ENCODE results near the gene IPMK. TPM values are rescaled to one million over a fixed set of nuclear protein-coding genes. Genes with fewer than 3 reads are reported as not detected.

Gene IPMK
- total and polyA plus RNA-seq, 9 of the 15 experiments (the other 6 are each of a cell fraction or from before 2014, with no cell fraction given) = 0.98 to 4.4 (median 2.7) TPM

GRCh38 chr10:58266003-58266825, 1.5 kb downstream of the IPMK start (continued):
- TF ChIP-seq TEAD1 (CRISPR knock-in tag; IDR thresholded peaks at IDR 0.05) = no peak
- TF ChIP-seq ZKSCAN8 (CRISPR knock-in tag; IDR thresholded peaks at IDR 0.05) = no peak
- TF ChIP-seq CBX3 (IDR thresholded peaks at IDR 0.05; ENCODE audit: borderline replicate concordance in 1 of 2, low read length in 2 of 2) = no peak
- no peak for TF ChIP-seq ZNF280B (CRISPR knock-in tag; IDR thresholded peaks at IDR 0.05)
- peak; percentile 76 for TF ChIP-seq GABPA (tag; conservative IDR thresholded peaks at IDR 0.05; ENCODE audit: low read depth)
- no peak for TF ChIP-seq TSC22D4 (tag; IDR thresholded peaks at IDR 0.05)
- no peak for TF ChIP-seq POLR2B (IDR thresholded peaks at IDR 0.05; ENCODE audit: low read depth, partially characterized antibody)
- no peak for TF ChIP-seq ZBTB7A (IDR thresholded peaks at IDR 0.05; ENCODE audit: borderline replicate concordance, control insufficient read depth, low read depth, low read length)
- TF ChIP-seq ZNF445 (CRISPR knock-in tag; IDR thresholded peaks at IDR 0.05; ENCODE audit: low read depth) = no peak
- 0 out of 2 replicates have a peak, but pooled peaks have one; percentile 16 for TF ChIP-seq ATF7 (IDR thresholded peaks at IDR 0.05)
- no peak for TF ChIP-seq ZNF586 (CRISPR knock-in tag; conservative IDR thresholded peaks at IDR 0.05)
- TF ChIP-seq CCNT2 (IDR thresholded peaks at IDR 0.05; ENCODE audit: borderline replicate concordance, extremely low read depth, insufficient read length, low read depth, low read length) = no peak
- TF ChIP-seq LEF1 (IDR thresholded peaks at IDR 0.05) = no peak
- TF ChIP-seq CREB1 (IDR thresholded peaks at IDR 0.05) = no peak
- TF ChIP-seq CREB1 (CRISPR knock-in tag; IDR thresholded peaks at IDR 0.05) = no peak
- TF ChIP-seq CREM (IDR thresholded peaks at IDR 0.05; ENCODE audit: low read depth) = 0 out of 2 replicates have a peak, but pooled peaks have one; percentile 10
- TF ChIP-seq ZNF239 (CRISPR knock-in tag; IDR thresholded peaks at IDR 0.05) = no peak
- no peak for TF ChIP-seq MTF1 (CRISPR knock-in tag; IDR thresholded peaks at IDR 0.05; ENCODE audit: borderline replicate concordance)
- no peak for TF ChIP-seq HDAC1 (IDR thresholded peaks at IDR 0.05)
- TF ChIP-seq SIN3A (IDR thresholded peaks at IDR 0.05; ENCODE audit: borderline replicate concordance in 2 of 2, control insufficient read depth in 1 of 2, low read depth in 2 of 2, low read length in 2 of 2) = no peak
- TF ChIP-seq, protein P1, sequence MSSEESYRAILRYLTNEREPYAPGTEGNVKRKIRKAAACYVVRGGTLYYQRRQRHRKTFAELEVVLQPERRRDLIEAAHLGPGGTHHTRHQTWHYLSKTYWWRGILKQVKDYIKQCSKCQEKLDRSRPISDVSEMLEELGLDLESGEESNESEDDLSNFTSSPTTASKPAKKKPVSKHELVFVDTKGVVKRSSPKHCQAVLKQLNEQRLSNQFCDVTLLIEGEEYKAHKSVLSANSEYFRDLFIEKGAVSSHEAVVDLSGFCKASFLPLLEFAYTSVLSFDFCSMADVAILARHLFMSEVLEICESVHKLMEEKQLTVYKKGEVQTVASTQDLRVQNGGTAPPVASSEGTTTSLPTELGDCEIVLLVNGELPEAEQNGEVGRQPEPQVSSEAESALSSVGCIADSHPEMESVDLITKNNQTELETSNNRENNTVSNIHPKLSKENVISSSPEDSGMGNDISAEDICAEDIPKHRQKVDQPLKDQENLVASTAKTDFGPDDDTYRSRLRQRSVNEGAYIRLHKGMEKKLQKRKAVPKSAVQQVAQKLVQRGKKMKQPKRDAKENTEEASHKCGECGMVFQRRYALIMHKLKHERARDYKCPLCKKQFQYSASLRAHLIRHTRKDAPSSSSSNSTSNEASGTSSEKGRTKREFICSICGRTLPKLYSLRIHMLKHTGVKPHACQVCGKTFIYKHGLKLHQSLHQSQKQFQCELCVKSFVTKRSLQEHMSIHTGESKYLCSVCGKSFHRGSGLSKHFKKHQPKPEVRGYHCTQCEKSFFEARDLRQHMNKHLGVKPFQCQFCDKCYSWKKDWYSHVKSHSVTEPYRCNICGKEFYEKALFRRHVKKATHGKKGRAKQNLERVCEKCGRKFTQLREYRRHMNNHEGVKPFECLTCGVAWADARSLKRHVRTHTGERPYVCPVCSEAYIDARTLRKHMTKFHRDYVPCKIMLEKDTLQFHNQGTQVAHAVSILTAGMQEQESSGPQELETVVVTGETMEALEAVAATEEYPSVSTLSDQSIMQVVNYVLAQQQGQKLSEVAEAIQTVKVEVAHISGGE (CRISPR knock-in tag; IDR thresholded peaks at IDR 0.05) = peak in 1 of 3 experiments; percentile 40; a peak in 1 of 6 replicates
- no peak for TF ChIP-seq ZBTB8A (IDR thresholded peaks at IDR 0.05; ENCODE audit: partially characterized antibody)
- no peak for TF ChIP-seq MYNN (IDR thresholded peaks at IDR 0.05)
- TF ChIP-seq MYNN (CRISPR knock-in tag; IDR thresholded peaks at IDR 0.05) = no peak
